SH-SY5Y (cell line): ENCODE data around the gene CD300C.

Experiments used
- GATA2 ChIP-seq: IDR thresholded peaks from 2 replicates; pipeline ENCODE4 v1.6.1; 2011; ENCODE audit warnings: mild to moderate bottlenecking, low read depth, low read length
- GATA3 ChIP-seq: IDR thresholded peaks from 2 replicates; pipeline ENCODE4 v1.6.1; 2011; ENCODE audit warnings: low read depth, mild to moderate bottlenecking, low read length, moderate library complexity

- no peak for TF ChIP-seq GATA3
- no peak for TF ChIP-seq GATA2
These were observed at the start of gene CD300C for GRCh38 chr17:74545843-74546230.
